ENCODE results near the gene SLC7A7. TPM values are rescaled to one million over a fixed set of nuclear protein-coding genes. Genes with fewer than 3 reads are reported as not detected.

Gene SLC7A7
- total and polyA plus RNA-seq, 10 of the 15 experiments (the other 5 are each of a cell fraction or from before 2014, with no cell fraction given) = 27.8 to 79.2 (median 50.8) TPM

GRCh38 chr14:22797017-22797917 is 18.0 kb downstream of the SLC7A7 start:
- H3K79me2 ChIP-seq (ENCODE audit: control insufficient read depth, insufficient read depth, low read length) = peaks cover 35% of the 10 kb centered on the region
- RAD21 ChIA-PET (ENCODE audit: unreplicated experiment) = interaction anchor here (0.7 to 9.8 kb wide), 9 partner anchors 12 to 228 kb away, joined by 3 to 219 read pairs (median 6); partner anchors contain the start of genes LRP10, OXA1L and SLC7A7
- no TSS peak for BruUV-seq (replicated peaks)
- POLR2A ChIA-PET = interaction anchor here (0.5 to 11.3 kb wide), 4 partner anchors 11 to 227 kb away, joined by 3 to 245 read pairs (median 4); partner anchors contain the start of gene SLC7A7
- no peak for FAIRE-seq
- intact Hi-C loops (cut with micrococcal nuclease; ENCODE audit: unreplicated experiment) (loop anchor here (10.0 kb wide), 1 partner anchor 312 kb away; no protein-coding TSS in a partner anchor), in situ Hi-C loops (cut with MboI) (no loop called here)
- peak overlapping the region; percentile 35; the same call in 1 of the 2 replicates for H3K9ac ChIP-seq (ENCODE audit: control insufficient read depth, insufficient read depth, low read length)
- no peak for TF ChIP-seq ZNF207 (IDR thresholded peaks at IDR 0.05; ENCODE audit: borderline replicate concordance)
- 0 out of 2 replicates have a peak, but pooled peaks have one; percentile 20 for TF ChIP-seq CREM (IDR thresholded peaks at IDR 0.05; ENCODE audit: low read depth)
- TF ChIP-seq KDM1A (IDR thresholded peaks at IDR 0.05; ENCODE audit: borderline replicate concordance) = no peak
- no peak for TF ChIP-seq HDGF (IDR thresholded peaks at IDR 0.05)
- no peak for TF ChIP-seq SMARCA5 (IDR thresholded peaks at IDR 0.05)
- TF ChIP-seq ZNF24 (IDR thresholded peaks at IDR 0.05) = peak; percentile 59; the same call in 1 of the 2 replicates
- peak; percentile 24; the same call in 1 of the 2 replicates for TF ChIP-seq ZNF687 (IDR thresholded peaks at IDR 0.05)
- no peak for TF ChIP-seq ZNF622 (IDR thresholded peaks at IDR 0.05)
- no peak for TF ChIP-seq NR2F1 (conservative IDR thresholded peaks at IDR 0.05)
- no peaks in the 10 kb centered on the region for H3K27me3 ChIP-seq (replicated peaks in 1 of 2; ENCODE audit: control insufficient read depth in 2 of 2, insufficient read depth in 2 of 2, low read length in 1 of 2)
- H2AFZ ChIP-seq (ENCODE audit: control insufficient read depth, low read depth, low read length) = no peak overlapping the region
- SMC1A ChIA-PET (ENCODE audit: uncharacterized antibody, unreplicated experiment) = interaction anchor here (0.7 to 20.3 kb wide), 9 partner anchors 12 to 227 kb away, joined by 3 to 395 read pairs (median 5); partner anchors contain the start of genes OXA1L and SLC7A7
- no peaks in the 10 kb centered on the region for H3K9me3 ChIP-seq (replicated peaks; ENCODE audit: control insufficient read depth, insufficient read depth, low read length)
- no peak for DNase-seq (ENCODE audit: low read depth, low spot score)
- peak overlapping the region; percentile 83 for H3K27ac ChIP-seq (ENCODE audit: control insufficient read depth, insufficient read depth)
- CTCF ChIA-PET = interaction anchor here (1.0 to 4.1 kb wide), 9 partner anchors 8 to 227 kb away, joined by 3 to 37 read pairs (median 4); partner anchors contain the start of gene SLC7A7
- H4K20me1 ChIP-seq (ENCODE audit: control insufficient read depth, insufficient read depth) = no peaks in the 10 kb centered on the region
- WGBS (ENCODE audit: insufficient coverage, insufficient replicate concordance, low lambda C conversion rate, missing lambda C conversion rate) = 24% methylated on average over 5 of the region's 5 CpGs
- no peak overlapping the region; the same call in 1 of the 2 replicates for H3K4me3 ChIP-seq
- peak overlapping the region; percentile 57 for H3K4me2 ChIP-seq (ENCODE audit: control insufficient read depth, insufficient read depth)
- no peak for ATAC-seq
- H3K4me1 ChIP-seq (ENCODE audit: control insufficient read depth, insufficient read depth, low read length) = peaks cover 58% of the 10 kb centered on the region
- H3K36me3 ChIP-seq (ENCODE audit: control insufficient read depth in 2 of 2, insufficient read depth in 2 of 2, low read length in 1 of 2) = peaks cover 0 to 2% of the 10 kb centered on the region in 2 experiments; a peak in 2 of 4 replicates

Measured in GM12878 (cell line).